ENCODE results near the gene INAVA.

Gene INAVA

DNA sequence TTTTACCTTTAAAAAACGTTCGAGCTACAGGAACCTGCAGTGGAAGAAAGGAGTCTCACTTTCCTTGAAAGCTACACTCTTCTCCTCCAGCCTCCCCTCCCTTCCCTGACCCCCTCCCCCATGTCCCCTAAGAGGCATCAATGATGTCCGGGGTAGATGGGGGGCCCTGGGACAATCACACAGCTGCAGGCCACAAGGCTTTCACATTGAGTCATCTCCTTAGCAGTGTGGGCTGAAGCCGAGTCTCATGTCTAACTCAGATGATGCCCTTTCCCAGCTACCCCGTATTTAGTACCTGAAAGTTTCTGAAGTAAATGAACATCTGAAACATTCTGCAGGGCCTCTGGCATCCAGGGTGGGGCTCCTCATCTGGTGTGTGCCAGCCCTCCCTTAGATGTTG lies 28.2 kb upstream of the INAVA start:
- no peak overlapping the region for H3K27ac ChIP-seq
- intact Hi-C loops (cut with DNase I; ENCODE audit: low total_unique reads), result no loop called here

DNA sequence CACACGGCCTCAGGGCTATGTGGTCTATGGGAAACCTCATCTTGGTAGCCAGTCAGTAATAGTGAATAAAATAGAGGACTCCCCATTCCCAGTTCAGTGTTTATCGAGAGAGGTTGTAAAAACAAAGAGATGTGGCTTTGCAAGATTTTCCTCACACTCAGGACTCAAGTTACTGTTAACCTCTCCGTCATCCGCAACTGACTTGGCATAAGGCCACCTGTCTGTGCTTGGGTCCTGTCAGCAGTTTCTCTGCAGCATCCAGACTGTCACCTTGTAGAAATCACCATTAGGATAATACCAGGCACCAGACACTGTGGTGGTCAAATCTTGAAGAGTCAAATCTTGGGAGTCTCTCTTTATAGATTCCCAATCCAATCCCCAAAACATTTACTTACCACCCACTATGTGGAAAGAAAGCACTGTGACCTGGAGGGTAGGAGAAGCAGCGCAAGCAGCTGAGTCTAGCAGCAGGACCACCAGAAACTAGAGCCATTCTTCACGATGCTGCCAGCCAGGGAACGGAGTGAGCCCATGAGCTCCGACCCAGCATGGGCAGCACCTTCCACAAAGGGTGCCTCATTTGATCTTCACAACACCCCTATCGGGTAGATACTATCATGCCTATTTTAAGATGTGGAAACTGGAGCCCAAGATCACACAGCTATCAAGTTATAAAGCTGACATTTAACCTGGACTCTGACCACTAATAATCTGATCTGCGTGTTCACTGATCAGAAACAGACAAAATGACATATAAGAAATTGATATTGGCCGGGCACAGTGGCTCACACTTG lies 27.5 kb upstream of the INAVA start:
- TF ChIP-seq, protein P1, sequence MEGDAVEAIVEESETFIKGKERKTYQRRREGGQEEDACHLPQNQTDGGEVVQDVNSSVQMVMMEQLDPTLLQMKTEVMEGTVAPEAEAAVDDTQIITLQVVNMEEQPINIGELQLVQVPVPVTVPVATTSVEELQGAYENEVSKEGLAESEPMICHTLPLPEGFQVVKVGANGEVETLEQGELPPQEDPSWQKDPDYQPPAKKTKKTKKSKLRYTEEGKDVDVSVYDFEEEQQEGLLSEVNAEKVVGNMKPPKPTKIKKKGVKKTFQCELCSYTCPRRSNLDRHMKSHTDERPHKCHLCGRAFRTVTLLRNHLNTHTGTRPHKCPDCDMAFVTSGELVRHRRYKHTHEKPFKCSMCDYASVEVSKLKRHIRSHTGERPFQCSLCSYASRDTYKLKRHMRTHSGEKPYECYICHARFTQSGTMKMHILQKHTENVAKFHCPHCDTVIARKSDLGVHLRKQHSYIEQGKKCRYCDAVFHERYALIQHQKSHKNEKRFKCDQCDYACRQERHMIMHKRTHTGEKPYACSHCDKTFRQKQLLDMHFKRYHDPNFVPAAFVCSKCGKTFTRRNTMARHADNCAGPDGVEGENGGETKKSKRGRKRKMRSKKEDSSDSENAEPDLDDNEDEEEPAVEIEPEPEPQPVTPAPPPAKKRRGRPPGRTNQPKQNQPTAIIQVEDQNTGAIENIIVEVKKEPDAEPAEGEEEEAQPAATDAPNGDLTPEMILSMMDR (IDR thresholded peaks at IDR 0.05), result no peak
- Histone ChIP-seq H3K4me1 (peaks cover 0 to 7% (median 2%) of the 10 kb centered on the region in 4 donors), H3K9me3 (no peaks in the 10 kb centered on the region), H3K27me3 (peaks cover 0 to 34% of the 10 kb centered on the region in 2 donors), H3K4me3 (no peak overlapping the region), H3K36me3 (peaks cover 8 to 14% (median 13%) of the 10 kb centered on the region in 3 donors), H3K27ac (no peak overlapping the region)
- no peak for DNase-seq
- intact Hi-C loops (cut with DNase I; ENCODE audit: low total_unique reads), result no loop called here

More for the DNA sequence above, 28.2 kb upstream of the INAVA start:
- peaks cover 0 to 27% of the 10 kb centered on the region in 2 donors for H3K27me3 ChIP-seq
- TF ChIP-seq, protein P1 (IDR thresholded peaks at IDR 0.05), result no peak
- H3K4me3 ChIP-seq, result no peak overlapping the region
- H3K36me3 ChIP-seq, result peaks cover 8 to 14% (median 13%) of the 10 kb centered on the region in 3 donors
- no peaks in the 10 kb centered on the region for H3K9me3 ChIP-seq
- peaks cover 0 to 7% (median 2%) of the 10 kb centered on the region in 4 donors for H3K4me1 ChIP-seq
- DNase-seq, result no peak

DNA sequence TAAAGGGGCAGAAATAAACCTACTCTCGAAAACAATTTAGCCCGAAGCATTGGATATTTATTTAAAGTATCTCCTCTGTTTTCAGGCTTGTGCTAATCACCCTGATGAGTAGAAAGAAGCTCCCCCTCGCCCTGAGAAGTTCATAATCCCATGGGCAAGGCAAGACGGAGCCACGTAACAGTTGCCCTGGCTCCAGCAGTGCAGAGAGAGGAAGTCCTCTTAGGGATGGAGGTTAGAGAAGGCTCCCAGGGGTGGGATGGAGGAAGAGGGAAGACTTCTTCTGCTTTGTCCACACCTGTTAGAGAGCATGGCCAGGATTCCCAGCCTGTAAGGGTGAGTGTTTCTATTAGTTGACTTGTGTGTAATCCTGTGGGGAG lies 25.3 kb upstream of the INAVA start:
- Histone ChIP-seq H3K9me3 (no peaks in the 10 kb centered on the region), H3K4me3 (no peak overlapping the region), H3K27ac (no peak overlapping the region), H3K4me1 (peaks cover 0 to 21% (median 15%) of the 10 kb centered on the region in 4 donors), H3K27me3 (peaks cover 6 to 56% of the 10 kb centered on the region in 2 donors), H3K36me3 (no peaks in the 10 kb centered on the region)
- intact Hi-C loops (cut with DNase I; ENCODE audit: low total_unique reads), result no loop called here
- DNase-seq, result no peak
- TF ChIP-seq, protein P1 (IDR thresholded peaks at IDR 0.05), result no peak

DNA sequence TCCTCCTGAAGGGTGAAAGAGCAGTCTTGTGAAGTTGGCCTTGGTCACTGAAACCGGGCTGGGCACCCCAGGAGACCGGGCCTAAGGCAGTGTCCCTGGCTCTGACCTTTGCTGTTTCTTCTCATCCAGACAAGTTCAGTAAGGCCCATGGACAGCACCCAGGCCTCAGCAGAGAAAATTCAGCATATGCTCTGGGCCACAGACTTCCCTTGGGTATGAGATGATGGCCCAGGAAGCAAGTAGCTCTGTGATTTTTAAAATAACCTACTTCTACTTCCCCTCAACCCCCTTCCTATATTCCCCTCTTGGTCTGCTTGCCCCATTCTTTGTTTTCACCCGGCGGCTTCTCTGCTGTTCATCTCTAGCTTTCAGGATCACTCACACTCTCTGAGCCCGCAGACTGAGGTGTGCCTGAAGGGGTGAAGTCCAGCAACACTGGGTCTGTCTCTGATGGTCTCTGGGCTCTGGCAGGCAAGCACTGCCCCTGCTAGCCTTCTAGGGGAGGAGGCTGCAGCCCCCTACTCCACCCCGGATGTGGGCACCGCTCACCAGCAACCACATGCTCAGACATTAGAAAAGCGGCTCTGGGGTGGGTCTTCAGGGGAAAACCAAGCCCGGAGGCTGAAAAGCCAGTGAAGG lies 24.8 kb upstream of the INAVA start:
- Histone ChIP-seq H3K4me3 (no peak overlapping the region), H3K27ac (no peak overlapping the region), H3K9me3 (no peaks in the 10 kb centered on the region), H3K27me3 (peaks cover 6 to 58% of the 10 kb centered on the region in 2 donors), H3K36me3 (no peaks in the 10 kb centered on the region), H3K4me1 (peaks cover 0 to 21% (median 15%) of the 10 kb centered on the region in 4 donors)
- intact Hi-C loops (cut with DNase I; ENCODE audit: low total_unique reads), result no loop called here
- no peak for DNase-seq
- TF ChIP-seq, protein P1 (IDR thresholded peaks at IDR 0.05), result no peak

DNA sequence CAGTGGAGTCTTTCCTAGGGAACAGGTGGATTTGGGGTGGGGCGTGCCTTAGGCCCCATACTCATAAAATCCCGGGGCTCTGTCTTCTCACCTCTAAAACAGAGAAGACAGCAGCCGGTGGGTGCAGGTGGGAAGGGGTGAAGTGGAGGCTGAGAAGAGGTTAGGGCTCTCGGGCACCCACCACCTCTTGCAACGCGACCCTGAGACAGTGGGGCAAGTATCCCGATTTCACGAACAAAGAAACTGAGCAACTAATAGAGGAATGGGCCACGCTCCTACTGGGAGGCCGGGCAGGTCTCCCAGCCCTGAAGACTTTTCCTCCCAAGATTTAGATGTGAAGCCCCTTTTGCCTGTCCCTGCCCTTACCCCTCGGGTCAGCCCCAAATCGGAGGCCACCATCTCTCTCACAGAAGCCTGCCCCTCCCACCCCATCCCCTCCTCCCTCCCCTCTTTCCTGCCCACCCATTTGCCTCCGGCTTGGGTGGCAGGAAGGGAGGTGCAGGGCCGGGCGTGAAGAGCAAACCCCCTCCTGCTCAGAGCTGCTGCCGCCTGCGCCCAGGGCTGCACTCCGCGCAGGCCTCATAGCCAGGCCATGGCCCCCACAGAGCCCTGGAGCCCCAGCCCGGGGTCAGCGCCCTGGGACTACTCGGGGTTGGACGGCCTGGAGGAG lies 22.1 kb upstream of the INAVA start, which contains the start of gene GPR25:
TSS of gene GPR25 (plus strand) at position 536 of the 670 bp plus-strand sequence. CDS start at position 593, 57 bp downstream.
- H3K4me1 ChIP-seq, result peaks cover 0 to 15% (median 12%) of the 10 kb centered on the region in 4 donors
- no peaks in the 10 kb centered on the region for H3K36me3 ChIP-seq
- no peaks in the 10 kb centered on the region for H3K9me3 ChIP-seq
- H3K27ac ChIP-seq, result no peak within 1 kb of the TSS
- peaks cover 6 to 61% of the 10 kb centered on the region in 2 donors for H3K27me3 ChIP-seq
- TF ChIP-seq, protein P1 (IDR thresholded peaks at IDR 0.05), result no peak
- no peak for DNase-seq
- intact Hi-C loops (cut with DNase I; ENCODE audit: low total_unique reads), result no loop called here
- peak within 1 kb of the TSS; percentile 22 to 47 for H3K4me3 ChIP-seq
